DMS53 treated with DMSO at 0.1 percent for 48 hours (cell line): Measurements from ENCODE around the gene DCDC2C.
"Not testable (repeated sequence)": the region's sequence is repeated elsewhere in the genome, so short reads cannot be mapped to it uniquely, and the experiment has no call there.

ENCODE experiments used
- DNase-seq: peaks from one replicate; lab custom pipeline; 2025; ENCODE audit not compliant: unreplicated experiment; lab: John Stamatoyannopoulos, UW

Gene DCDC2C, protein sequence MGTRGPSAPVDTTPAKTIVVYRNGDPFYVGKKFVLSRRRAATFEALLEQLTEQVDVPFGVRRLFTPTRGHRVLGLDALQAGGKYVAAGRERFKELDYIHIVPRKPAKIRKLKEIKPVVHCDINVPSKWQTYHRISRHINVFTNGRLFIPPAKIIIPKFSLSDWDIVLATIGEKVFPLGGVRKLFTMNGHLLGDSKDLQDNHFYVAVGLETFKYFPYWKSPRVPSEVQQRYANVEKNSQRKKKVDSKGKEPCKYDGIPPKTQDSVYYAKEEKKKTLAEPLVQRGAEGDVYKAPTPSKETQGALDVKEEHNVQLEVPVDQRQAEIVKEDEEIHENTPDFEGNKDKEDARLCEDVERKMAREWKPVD

GRCh38 chr2:3703236-3703756 lies at the start of gene DCDC2C:
Gene DCDC2C, plus strand, starts transcription at chr2:3703575. Its CDS starts 177 bp downstream, at chr2:3703752.
- DNase-seq: no peak

- DNase-seq: no peak
Measured at GRCh38 chr2:3654011-3654410, 49.4 kb upstream of the DCDC2C start.

DNA sequence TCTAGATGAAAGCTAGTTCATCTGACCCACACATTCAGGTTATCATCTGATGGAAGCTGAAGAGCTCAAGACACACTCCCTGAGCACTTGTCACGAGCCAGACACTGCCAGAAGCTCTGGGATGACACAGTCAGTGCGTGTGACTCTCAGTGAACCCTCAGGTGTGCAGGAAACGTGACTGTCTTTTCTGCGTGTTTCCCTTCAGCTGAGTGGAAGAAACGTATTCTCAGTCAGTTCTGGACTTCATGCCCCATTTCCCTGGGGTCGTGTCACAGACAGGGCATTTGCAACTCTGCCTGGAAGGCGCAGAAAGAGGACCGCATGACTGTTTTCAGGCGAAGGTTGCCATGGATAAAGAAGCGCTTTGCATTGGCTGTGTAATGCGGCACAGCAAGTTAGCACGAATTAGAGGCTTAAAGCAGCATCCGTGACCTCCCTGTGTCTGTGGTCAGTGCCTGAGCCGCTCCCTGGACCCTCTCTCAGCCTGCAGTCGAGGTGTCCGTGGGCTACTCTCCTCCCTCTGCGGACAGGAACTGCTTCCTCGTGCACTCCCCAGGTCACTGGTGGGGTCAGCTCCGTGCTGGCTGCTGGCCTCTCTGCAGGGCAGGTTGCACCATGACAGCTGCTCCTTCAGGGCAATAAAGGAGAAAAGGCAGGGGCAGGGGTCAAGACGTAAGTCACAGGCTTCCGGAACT lies 48.7 kb upstream of the DCDC2C start:
- no peak for DNase-seq

GRCh38 chr2:3655871-3656761 lies 47.3 kb upstream of the DCDC2C start:
- DNase-seq: no peak

GRCh38 chr2:3656762-3657721 lies 46.3 kb upstream of the DCDC2C start:
- no peak for DNase-seq

DNA sequence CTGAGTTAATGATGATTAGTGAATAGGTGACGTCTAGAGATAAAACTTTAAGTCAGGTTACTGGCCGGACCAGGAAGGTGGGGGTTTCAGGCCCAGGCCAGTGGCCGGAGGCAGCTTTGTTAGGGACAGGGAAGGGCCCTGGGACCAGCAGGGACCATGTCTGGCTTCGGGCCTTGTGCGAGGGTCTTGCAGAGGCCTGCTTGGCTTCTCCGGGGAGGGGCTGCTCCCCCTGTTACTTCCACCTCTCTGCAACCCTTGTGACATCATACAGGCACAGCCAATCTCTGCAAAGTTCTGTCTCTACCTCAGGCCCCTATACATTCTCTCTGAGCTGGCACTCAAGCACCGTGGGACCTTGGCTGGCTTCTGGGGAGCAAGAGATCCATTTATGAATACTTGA lies 45.5 kb upstream of the DCDC2C start, which contains the start of gene ALLC:
ALLC (plus strand) TSS at position 320 of the 400 bp plus-strand sequence. CDS start 12,958 bp downstream, outside the sequence.
- DNase-seq: no peak

GRCh38 chr2:3659447-3660432 lies 43.6 kb upstream of the DCDC2C start:
- DNase-seq: no peak

DNA sequence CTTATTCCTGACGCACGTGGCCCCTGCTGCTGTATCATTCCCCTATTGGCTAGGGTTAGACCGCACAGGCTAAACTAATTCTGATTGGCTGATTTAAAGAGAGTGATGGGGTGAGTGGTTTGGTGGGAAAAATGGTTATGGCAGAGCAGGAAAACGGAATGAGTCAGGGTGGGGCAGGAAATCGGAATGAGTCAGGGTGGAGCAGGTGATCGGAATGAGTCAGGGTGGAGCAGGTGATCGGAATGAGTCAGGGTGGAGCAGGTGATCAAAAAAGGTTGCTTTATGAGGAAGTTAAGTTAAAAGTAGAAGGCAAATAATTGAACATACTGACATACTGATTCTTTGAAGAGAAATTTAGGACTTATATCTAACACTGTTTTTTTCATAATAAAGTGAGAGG lies 42.7 kb upstream of the DCDC2C start:
- DNase-seq: not testable (repeated sequence)

DNA sequence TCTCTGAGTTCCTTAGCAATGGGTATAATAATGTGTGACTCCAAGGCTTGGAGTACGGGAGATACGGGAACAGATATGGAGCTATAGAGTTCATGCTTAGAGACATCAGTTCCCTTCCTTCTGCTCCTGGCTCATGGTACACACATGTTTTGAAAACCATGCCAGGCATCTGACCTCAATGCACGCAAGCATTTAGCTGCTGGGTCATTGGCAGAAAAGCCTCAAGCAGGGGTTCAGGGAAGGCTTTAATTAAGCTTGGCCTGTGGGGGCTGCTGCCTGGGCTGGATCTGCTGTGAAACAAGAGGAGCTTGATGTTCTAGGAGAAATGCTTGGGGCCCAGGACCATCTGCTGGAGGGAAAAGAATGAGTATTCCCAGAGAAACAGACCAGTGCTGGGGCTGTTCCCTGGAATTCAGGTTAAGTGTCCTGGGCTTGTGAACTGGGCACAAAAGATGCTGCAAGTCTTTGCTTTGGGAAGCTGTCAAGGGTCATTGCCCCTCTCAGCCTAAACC lies 42.2 kb upstream of the DCDC2C start:
- no peak for DNase-seq

DNA sequence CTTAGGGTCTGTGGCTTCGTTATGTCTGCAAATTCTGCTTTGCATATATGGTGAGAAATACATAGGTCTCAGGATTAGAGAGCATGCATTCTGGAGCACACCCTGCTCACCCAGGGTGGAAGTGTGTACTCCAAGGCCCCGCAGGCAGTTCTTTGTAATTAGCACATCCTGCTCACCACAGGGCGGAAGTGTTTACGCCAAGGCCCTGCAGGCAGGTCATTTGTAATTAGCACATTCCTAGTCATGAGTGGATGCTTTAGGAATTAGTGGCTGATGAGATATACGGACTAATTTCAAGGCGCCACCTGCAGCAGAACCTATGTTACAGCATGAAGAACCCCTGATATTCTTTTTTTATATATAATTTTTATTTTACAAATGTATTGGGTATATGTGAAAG lies 41.1 kb upstream of the DCDC2C start:
- DNase-seq: no peak

DNA sequence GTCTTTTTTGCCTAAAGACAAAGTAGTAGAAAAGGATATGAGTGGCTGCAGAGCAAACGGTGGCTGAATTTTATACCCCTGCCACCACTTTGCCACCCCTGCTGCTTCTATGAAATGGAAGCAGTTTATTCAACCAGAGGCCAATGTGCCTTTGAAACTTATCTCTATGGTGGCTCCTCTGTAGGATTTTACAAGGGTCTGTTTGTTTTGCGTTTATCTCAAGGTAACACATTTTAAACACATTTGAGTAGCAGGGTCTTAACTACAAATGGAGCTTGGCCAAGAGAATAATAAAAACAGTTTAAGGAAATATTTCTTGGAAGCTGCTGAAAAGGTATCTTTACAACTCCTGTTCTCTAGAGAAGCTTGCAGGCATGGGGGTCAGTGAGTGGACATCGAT lies 39.3 kb upstream of the DCDC2C start:
- no peak for DNase-seq

- no peak for DNase-seq
Measured at GRCh38 chr2:3664925-3665324, 38.5 kb upstream of the DCDC2C start.

GRCh38 chr2:3665886-3666612 lies 37.3 kb upstream of the DCDC2C start:
- no peak for DNase-seq

GRCh38 chr2:3666613-3666975 lies 36.8 kb upstream of the DCDC2C start:
- DNase-seq: no peak

DNA sequence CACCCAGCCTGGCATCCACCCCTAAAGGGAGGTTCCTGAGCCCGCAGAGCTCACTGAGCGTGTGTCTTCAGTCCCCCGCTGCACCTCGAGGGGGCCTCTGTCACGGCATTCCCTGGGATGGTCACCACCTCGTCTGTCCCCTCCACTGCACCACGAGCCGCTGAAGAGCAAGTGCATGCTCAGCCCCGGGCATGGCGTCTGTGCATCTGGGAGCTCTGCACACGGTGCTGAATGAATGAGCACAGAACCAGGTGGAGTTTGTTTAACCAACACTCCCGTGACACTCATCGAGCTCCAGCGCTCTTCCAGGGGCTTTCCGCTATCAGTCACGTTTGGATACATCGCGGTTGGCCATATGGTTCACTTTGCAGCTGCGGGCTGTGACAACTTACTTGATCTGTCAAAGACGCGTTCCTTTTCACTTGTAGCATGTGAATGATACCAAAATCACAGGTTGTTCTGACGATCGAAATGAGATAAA lies 36.2 kb upstream of the DCDC2C start:
- peak; percentile 42 for DNase-seq

DNA sequence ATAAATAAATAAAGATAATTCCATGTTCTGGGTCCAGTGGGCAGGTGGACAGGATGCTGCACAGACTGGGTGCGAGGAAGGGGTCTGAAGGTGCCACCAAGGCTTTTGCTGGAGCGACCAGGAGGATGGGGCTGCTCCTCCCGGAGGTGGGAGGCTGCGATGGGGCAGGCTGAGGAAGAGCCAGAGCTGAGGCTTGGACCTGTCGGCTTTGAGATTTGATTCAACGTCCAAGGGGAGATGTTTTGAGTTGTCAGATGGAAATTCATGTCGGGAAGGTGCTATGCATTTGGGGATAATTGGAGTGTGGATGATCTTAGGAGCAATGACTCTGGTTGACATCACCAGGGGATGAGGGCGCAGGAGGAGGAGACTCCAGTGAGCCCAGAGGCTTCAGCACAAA lies 33.7 kb upstream of the DCDC2C start:
- no peak for DNase-seq

DNA sequence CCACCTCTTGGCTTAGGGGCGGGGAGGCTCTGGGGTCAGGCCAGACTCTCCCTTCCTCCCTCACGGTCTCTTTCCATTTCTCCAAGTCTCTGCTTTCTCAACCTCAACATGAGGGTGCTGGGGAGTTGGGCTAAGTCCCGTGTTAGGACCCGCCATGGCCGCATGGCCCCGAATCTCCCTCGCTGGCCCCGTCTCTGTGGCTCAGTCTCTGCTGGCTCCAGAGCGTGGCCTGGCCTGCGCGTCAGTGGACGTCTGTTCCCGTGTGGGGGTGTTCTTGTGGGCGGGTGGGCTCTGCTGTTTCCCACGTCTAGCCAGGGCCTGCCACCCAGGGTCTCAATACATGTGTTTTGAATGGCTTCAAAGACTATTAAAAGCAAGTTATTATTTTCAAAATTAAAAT lies 33.0 kb upstream of the DCDC2C start:
- no peak for DNase-seq

DNA sequence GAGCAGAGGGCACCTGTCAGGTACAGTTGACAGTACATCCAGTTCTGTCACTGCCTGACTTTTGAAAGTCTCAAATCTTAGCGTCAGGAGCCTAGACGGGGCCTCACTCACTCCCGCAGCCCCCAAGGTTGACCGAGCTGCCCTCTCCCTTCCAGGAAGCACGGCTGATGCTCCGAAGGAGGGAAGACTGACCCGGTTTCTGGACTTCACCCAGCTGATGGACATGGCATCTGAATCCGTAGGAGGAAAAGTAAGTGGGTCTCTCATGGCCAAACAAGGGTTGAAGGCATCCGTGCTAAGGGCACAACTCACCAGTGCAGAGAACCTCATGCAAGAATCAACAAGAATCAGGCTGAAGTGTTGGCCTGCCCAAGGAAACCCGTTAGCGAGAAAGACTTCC lies 32.4 kb upstream of the DCDC2C start:
- DNase-seq: no peak
